Tibial nerve (tissue), 4 donors: ENCODE measurements around the gene CTAGE1. TPM values are rescaled to one million over a fixed set of nuclear protein-coding genes. Genes with fewer than 3 reads are reported as not detected.

ENCODE experiments used
- DNase-seq, 2 donors: peaks; one replicate each; pipeline ENCODE4 v3.0.0-alpha.2; 2019; ENCODE audit warnings: low spot score in 2 of 2
- H3K27ac ChIP-seq, 4 donors: fragments of 200-600 bp; sonication (generic) in 3 of 4; one replicate each; pipeline ENCODE4 v1.5.1; 2017 to 2019; ENCODE audit warnings: mild to moderate bottlenecking in 1 of 4
- H3K27me3 ChIP-seq, 2 donors: fragments of 200-600 bp; sonication (generic) in 1 of 2; one replicate each; pipeline versions ENCODE4 v1.5.1 to v1.6.0; 2017 to 2019
- H3K36me3 ChIP-seq, 3 donors: fragments of 200-600 bp; sonication (generic); one replicate each; pipeline ENCODE4 v1.5.1; 2018 to 2019
- H3K4me1 ChIP-seq, 4 donors: fragments of 200-600 bp; sonication (generic) in 3 of 4; one replicate each; pipeline ENCODE4 v1.5.1; 2017 to 2019
- H3K4me3 ChIP-seq, 4 donors: fragments of 200-600 bp; sonication (generic) in 3 of 4; one replicate each; pipeline ENCODE4 v1.5.1; 2017 to 2019; ENCODE audit warnings: mild to moderate bottlenecking in 1 of 4, moderate library complexity in 1 of 4
- H3K9me3 ChIP-seq, 4 donors: fragments of 200-600 bp; sonication (generic) in 3 of 4; one replicate each; pipeline ENCODE4 v1.5.1; 2017 to 2019
- CTCF ChIP-seq, 5 experiments: fragments of 200-600 bp in 3 of 5; fragments of 450-650 bp in 2 of 5; sonication (generic) in 3 of 5; IDR thresholded peaks; one replicate each; pipeline ENCODE4 v1.5.1; 2016 to 2019; ENCODE audit warnings: antibody characterized with exemption in 5 of 5, mild to moderate bottlenecking in 3 of 5, moderate library complexity in 2 of 5
- EP300 ChIP-seq, 2 donors: sonication (generic); formaldehyde crosslinking; IDR thresholded peaks; one replicate each; pipeline ENCODE4 v1.6.1; 2017; ENCODE audit warnings: antibody characterized with exemption in 2 of 2, mild to moderate bottlenecking in 1 of 2
- POLR2A ChIP-seq, 2 donors: fragments of 450-650 bp; IDR thresholded peaks; one replicate each; pipeline ENCODE4 v1.6.1; 2017; ENCODE audit warnings: antibody characterized with exemption in 2 of 2, mild to moderate bottlenecking in 2 of 2, moderate library complexity in 2 of 2
- WGBS, 2 donors: methylation state at CpG; one replicate each; pipeline ENCODE4 v1.1.5; 2018; 5-methylcytosine and 5-hydroxymethylcytosine counted together
- total RNA-seq, 4 donors: library from RNA; depleted of rRNA; stranded (reverse); fragments of >200 nt; gene quantifications; one replicate each; pipeline ENCODE4 v1.1.0, GENCODE V29; 2016

CTAGE1 gene
- total RNA-seq, 4 donors from 2014 or later, result not detected

- H3K9me3 ChIP-seq, result no peaks in the 10 kb centered on the region
- H3K4me1 ChIP-seq, result peaks cover 0 to 10% (median 0%) of the 10 kb centered on the region in 4 donors
- no peak overlapping the region for H3K27ac ChIP-seq
- H3K36me3 ChIP-seq, result no peaks in the 10 kb centered on the region
- no peaks in the 10 kb centered on the region for H3K27me3 ChIP-seq
- no peak for DNase-seq
- no peak for TF ChIP-seq POLR2A (IDR thresholded peaks at IDR 0.05)
- 83% methylated on average over 4 of the region's 4 CpGs for WGBS, 2 donors
- no peak overlapping the region for H3K4me3 ChIP-seq
Measured at GRCh38 chr18:22436136-22436535, 18.4 kb upstream of the CTAGE1 start.

- Histone ChIP-seq H3K36me3 (no peaks in the 10 kb centered on the region), H3K27me3 (no peaks in the 10 kb centered on the region), H3K9me3 (no peaks in the 10 kb centered on the region), H3K4me3 (no peak overlapping the region), H3K4me1 (peaks cover 0 to 10% (median 0%) of the 10 kb centered on the region in 4 donors), H3K27ac (no peak overlapping the region)
- DNase-seq, result no peak
- 82 to 89% methylated on average over 5 of the region's 5 CpGs for WGBS, 2 donors
- no peak for TF ChIP-seq POLR2A (IDR thresholded peaks at IDR 0.05)
- no peak for TF ChIP-seq CTCF (IDR thresholded peaks at IDR 0.05)
- no peak for TF ChIP-seq EP300 (IDR thresholded peaks at IDR 0.05)
Measured at GRCh38 chr18:22434973-22435608, 17.4 kb upstream of the CTAGE1 start.

- Histone ChIP-seq H3K9me3 (no peaks in the 10 kb centered on the region), H3K4me3 (no peak overlapping the region), H3K4me1 (peaks cover 0 to 10% (median 0%) of the 10 kb centered on the region in 4 donors), H3K36me3 (no peaks in the 10 kb centered on the region), H3K27me3 (no peaks in the 10 kb centered on the region), H3K27ac (no peak overlapping the region)
- 65 to 79% methylated on average over 7 of the region's 7 CpGs for WGBS, 2 donors
- DNase-seq, result no peak
- TF ChIP-seq CTCF (IDR thresholded peaks at IDR 0.05) (no peak), EP300 (IDR thresholded peaks at IDR 0.05) (no peak), POLR2A (IDR thresholded peaks at IDR 0.05) (no peak)
Measured at GRCh38 chr18:22433956-22434355, 16.2 kb upstream of the CTAGE1 start.

GRCh38 chr18:22432657-22433137 is 15.0 kb upstream of the CTAGE1 start:
- 39 to 53% methylated on average over 13 of the region's 13 CpGs for WGBS, 2 donors
- Histone ChIP-seq H3K27ac (no peak overlapping the region), H3K4me3 (no peak overlapping the region), H3K4me1 (peaks cover 0 to 10% (median 0%) of the 10 kb centered on the region in 4 donors), H3K36me3 (no peaks in the 10 kb centered on the region), H3K27me3 (no peaks in the 10 kb centered on the region), H3K9me3 (no peaks in the 10 kb centered on the region)
- peak; percentile 16 to 50 for DNase-seq
- no peak for TF ChIP-seq CTCF (IDR thresholded peaks at IDR 0.05)
- TF ChIP-seq POLR2A (IDR thresholded peaks at IDR 0.05), result no peak
- peak in 1 of 2 donors; percentile 44 for TF ChIP-seq EP300 (IDR thresholded peaks at IDR 0.05)

- Histone ChIP-seq H3K4me1 (peaks cover 0 to 10% (median 0%) of the 10 kb centered on the region in 4 donors), H3K36me3 (no peaks in the 10 kb centered on the region), H3K4me3 (no peak overlapping the region), H3K9me3 (no peaks in the 10 kb centered on the region), H3K27ac (no peak overlapping the region), H3K27me3 (no peaks in the 10 kb centered on the region)
- no peak for DNase-seq
- WGBS, 2 donors, result 88 to 90% methylated on average over 3 of the region's 3 CpGs
- TF ChIP-seq CTCF (IDR thresholded peaks at IDR 0.05) (no peak), POLR2A (IDR thresholded peaks at IDR 0.05) (no peak), EP300 (IDR thresholded peaks at IDR 0.05) (no peak)
Measured at GRCh38 chr18:22429564-22429963, 11.8 kb upstream of the CTAGE1 start.
